Epithelial cell of prostate (primary cell): ENCODE data around the gene SEC61G.
A peak's percentile ranks its signal among the peaks of the same experiment; 100 is the strongest.

ENCODE experiments used
- DNase-seq: peaks from one replicate; pipeline ENCODE4 v3.0.0-alpha.2; 2011; ENCODE audit warnings: low read depth, low spot score
- H3K27ac ChIP-seq: fragments of 450-650 bp; 2 replicates; pipeline ENCODE4 v1.5.1; 2017; ENCODE audit warnings: mild to moderate bottlenecking

SEC61G gene

GRCh38 chr7:54773472-54774399 lies 14.7 kb upstream of the SEC61G start:
- DNase-seq = peak; percentile 29
- peak overlapping the region; percentile 27 for H3K27ac ChIP-seq

- no peak for DNase-seq
- H3K27ac ChIP-seq = no peak overlapping the region
These were observed 10.2 kb upstream of the SEC61G start for GRCh38 chr7:54769203-54769602.

- no peak for DNase-seq
- H3K27ac ChIP-seq = no peak overlapping the region
These were observed 5.8 kb upstream of the SEC61G start for GRCh38 chr7:54764861-54765260.

GRCh38 chr7:54757711-54758110 lies 1.3 kb downstream of the SEC61G start:
- H3K27ac ChIP-seq = no peak overlapping the region
- DNase-seq = no peak

GRCh38 chr7:54749200-54749599 lies 9.8 kb downstream of the SEC61G start:
- DNase-seq = no peak
- H3K27ac ChIP-seq = no peak overlapping the region

- no peak for DNase-seq
- no peak overlapping the region for H3K27ac ChIP-seq
These were observed 11.8 kb downstream of the SEC61G start for GRCh38 chr7:54747234-54747633.

- DNase-seq = no peak
- no peak overlapping the region for H3K27ac ChIP-seq
These were observed 15.4 kb downstream of the SEC61G start for GRCh38 chr7:54743580-54743979.

- no peak for DNase-seq
These were observed 20.3 kb downstream of the SEC61G start for GRCh38 chr7:54738737-54739136.

GRCh38 chr7:54729107-54729506 lies 29.9 kb downstream of the SEC61G start:
- no peak for DNase-seq
- no peak overlapping the region for H3K27ac ChIP-seq

More at GRCh38 chr7:54738737-54739136, 20.3 kb downstream of the SEC61G start:
- H3K27ac ChIP-seq = no peak overlapping the region

GRCh38 chr7:54728411-54728810 lies 30.6 kb downstream of the SEC61G start:
- DNase-seq = no peak
- no peak overlapping the region for H3K27ac ChIP-seq

- no peak overlapping the region for H3K27ac ChIP-seq
- no peak for DNase-seq
These were observed 33.8 kb downstream of the SEC61G start for GRCh38 chr7:54725255-54725654.

GRCh38 chr7:54722502-54722901 lies 36.5 kb downstream of the SEC61G start:
- no peak for DNase-seq
- no peak overlapping the region for H3K27ac ChIP-seq

GRCh38 chr7:54722026-54722425 lies 37.0 kb downstream of the SEC61G start:
- DNase-seq = no peak
- no peak overlapping the region for H3K27ac ChIP-seq

GRCh38 chr7:54719974-54720373 lies 39.0 kb downstream of the SEC61G start:
- DNase-seq = no peak
- no peak overlapping the region for H3K27ac ChIP-seq

- no peak overlapping the region for H3K27ac ChIP-seq
- DNase-seq = no peak
These were observed 39.6 kb downstream of the SEC61G start for GRCh38 chr7:54719425-54719824.

GRCh38 chr7:54712820-54713219 lies 46.2 kb downstream of the SEC61G start:
- no peak for DNase-seq
- no peak overlapping the region for H3K27ac ChIP-seq

- DNase-seq = no peak
- H3K27ac ChIP-seq = no peak overlapping the region
These were observed 47.0 kb downstream of the SEC61G start for GRCh38 chr7:54711900-54712595.

GRCh38 chr7:54709283-54709682 lies 49.7 kb downstream of the SEC61G start:
- DNase-seq = no peak

GRCh38 chr7:54705436-54705835 lies 53.6 kb downstream of the SEC61G start:
- no peak overlapping the region for H3K27ac ChIP-seq
- DNase-seq = peak; percentile 76

More at GRCh38 chr7:54709283-54709682, 49.7 kb downstream of the SEC61G start:
- H3K27ac ChIP-seq = no peak overlapping the region

GRCh38 chr7:54704851-54705250 lies 54.2 kb downstream of the SEC61G start:
- H3K27ac ChIP-seq = no peak overlapping the region
- no peak for DNase-seq
